ENCODE measurements around the gene CASP14. TPM values are rescaled to one million over a fixed set of nuclear protein-coding genes. Genes with fewer than 3 reads are reported as not detected.

The CASP14 gene
- total and polyA plus RNA-seq, 2 of the 8 experiments (the other 6 are each of a cell fraction or from before 2014, with no cell fraction given): not detected

DNA sequence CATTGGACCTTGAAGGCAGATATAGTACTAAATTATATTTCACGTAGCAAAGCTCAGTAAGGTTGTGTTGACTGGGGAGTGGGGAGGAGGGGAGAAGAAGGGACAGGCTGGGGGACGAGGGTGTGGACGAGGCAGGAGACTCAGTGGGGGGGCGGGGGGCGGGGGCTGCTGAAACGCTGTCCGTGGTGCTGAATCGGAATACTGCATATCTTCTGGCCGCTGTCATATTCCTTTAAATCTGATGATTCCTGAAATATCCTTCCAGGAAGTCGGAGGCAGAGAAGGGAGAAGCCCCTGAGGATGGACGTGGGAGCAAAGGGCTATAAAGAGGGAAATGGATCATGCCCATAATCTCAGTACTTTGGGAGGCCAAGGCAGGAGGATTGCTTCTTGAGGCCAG, 34.7 kb upstream of the CASP14 start:
- no peak for DNase-seq (ENCODE audit: low read depth in 1 of 2, low spot score in 2 of 2)
- peaks cover 0 to 3% (median 0%) of the 10 kb centered on the region in 4 experiments; a peak in 1 of 7 replicates for H3K4me1 ChIP-seq (replicated peaks in 1 of 4; ENCODE audit: control insufficient read depth in 3 of 4, insufficient read depth in 4 of 4, low read length in 3 of 4)
- H2BK15ac ChIP-seq (ENCODE audit: low read length): no peak overlapping the region
- no peaks in the 10 kb centered on the region for H3K36me3 ChIP-seq (ENCODE audit: control insufficient read depth in 2 of 4, insufficient read depth in 4 of 4, low read length in 3 of 4)
- H4K5ac ChIP-seq (ENCODE audit: insufficient read length, low read depth, low read length): no peak overlapping the region
- peaks cover 8% of the 10 kb centered on the region for H3K23me2 ChIP-seq (ENCODE audit: low read depth, low read length)
- H3K18ac ChIP-seq (ENCODE audit: extremely low read depth, low read length): no peak overlapping the region
- no peak overlapping the region for H3K4ac ChIP-seq (replicated peaks; ENCODE audit: insufficient read length, low read depth, low read length)
- no peak overlapping the region for H4K8ac ChIP-seq (ENCODE audit: extremely low read depth, insufficient read depth, low read length)
- peaks cover 0 to 6% of the 10 kb centered on the region in 2 experiments; a peak in 1 of 4 replicates for H3K9me3 ChIP-seq (ENCODE audit: insufficient read depth in 2 of 2, low read depth in 1 of 2, low read length in 1 of 2)
- no peak overlapping the region for H3K56ac ChIP-seq (replicated peaks; ENCODE audit: insufficient read length, low read depth, low read length)
- H2BK5ac ChIP-seq (ENCODE audit: low read depth, low read length): no peak overlapping the region
- H2AK5ac ChIP-seq (ENCODE audit: low read depth, low read length): no peak overlapping the region
- no peak for FAIRE-seq
- H3K4me2 ChIP-seq (ENCODE audit: insufficient read depth in 1 of 2, low read depth in 2 of 2, low read length in 2 of 2): no peak overlapping the region
- no peaks in the 10 kb centered on the region for H3K79me1 ChIP-seq (ENCODE audit: low read depth, low read length)
- WGBS, 2 experiments (ENCODE audit: extremely low coverage in 1 of 2, insufficient coverage in 1 of 2, insufficient read length in 1 of 2, insufficient replicate concordance in 2 of 2, low coverage in 1 of 2, low lambda C conversion rate in 2 of 2, missing lambda C conversion rate in 1 of 2): 47% methylated on average over 3 of the region's 11 CpGs; no CpG with 5 or more reads in 1 of the 2 experiments
- peaks cover 0 to 4% of the 10 kb centered on the region in 2 experiments for H4K20me1 ChIP-seq (replicated peaks in 1 of 2; ENCODE audit: control insufficient read depth in 1 of 2, insufficient read depth in 2 of 2, low read length in 2 of 2)
- ChIA-PET POLR2A (ENCODE audit: partially characterized antibody) (no interaction called here), CTCF (ENCODE audit: partially characterized antibody) (no interaction called here)
- no peak overlapping the region for H2BK120ac ChIP-seq (replicated peaks; ENCODE audit: low read depth, low read length)
- peaks cover 0 to 27% (median 14%) of the 10 kb centered on the region in 4 experiments; a peak in 6 of 7 replicates for H3K27me3 ChIP-seq (replicated peaks in 1 of 4; ENCODE audit: control insufficient read depth in 3 of 4, extremely low read depth in 1 of 4, insufficient read depth in 3 of 4, low read length in 3 of 4)
- H2AFZ ChIP-seq (ENCODE audit: low read length): no peak overlapping the region
- no peak overlapping the region for H4K91ac ChIP-seq (replicated peaks; ENCODE audit: insufficient read length, low read length)
- H3K4me3 ChIP-seq (ENCODE audit: extremely low read depth in 1 of 4, insufficient read depth in 2 of 4, low read depth in 3 of 4, low read length in 4 of 4): no peak overlapping the region
- no peak overlapping the region for H2BK20ac ChIP-seq (ENCODE audit: low read length)
- H2BK12ac ChIP-seq (ENCODE audit: low read depth, low read length): no peak overlapping the region
- H3K23ac ChIP-seq (ENCODE audit: insufficient read length): no peak overlapping the region
- H3K14ac ChIP-seq (ENCODE audit: insufficient read length): no peak overlapping the region
- H3K9ac ChIP-seq (replicated peaks in 1 of 4; ENCODE audit: extremely low read depth in 1 of 4, low read depth in 3 of 4, low read length in 3 of 4): no peak overlapping the region
- no peak overlapping the region for H3K27ac ChIP-seq (ENCODE audit: low read depth, low read length)
- no peaks in the 10 kb centered on the region for H3K79me2 ChIP-seq (ENCODE audit: control insufficient read depth in 1 of 2, insufficient read depth in 2 of 2, low read length in 2 of 2)
- TF ChIP-seq, protein P1, sequence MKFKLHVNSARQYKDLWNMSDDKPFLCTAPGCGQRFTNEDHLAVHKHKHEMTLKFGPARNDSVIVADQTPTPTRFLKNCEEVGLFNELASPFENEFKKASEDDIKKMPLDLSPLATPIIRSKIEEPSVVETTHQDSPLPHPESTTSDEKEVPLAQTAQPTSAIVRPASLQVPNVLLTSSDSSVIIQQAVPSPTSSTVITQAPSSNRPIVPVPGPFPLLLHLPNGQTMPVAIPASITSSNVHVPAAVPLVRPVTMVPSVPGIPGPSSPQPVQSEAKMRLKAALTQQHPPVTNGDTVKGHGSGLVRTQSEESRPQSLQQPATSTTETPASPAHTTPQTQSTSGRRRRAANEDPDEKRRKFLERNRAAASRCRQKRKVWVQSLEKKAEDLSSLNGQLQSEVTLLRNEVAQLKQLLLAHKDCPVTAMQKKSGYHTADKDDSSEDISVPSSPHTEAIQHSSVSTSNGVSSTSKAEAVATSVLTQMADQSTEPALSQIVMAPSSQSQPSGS (IDR thresholded peaks at IDR 0.05; ENCODE audit: low read length): no peak
- TF ChIP-seq SAP30 (IDR thresholded peaks at IDR 0.05; ENCODE audit: insufficient read depth, insufficient replicate concordance, low read length): no peak
- no peak for TF ChIP-seq EP300 (IDR thresholded peaks at IDR 0.05; ENCODE audit: borderline replicate concordance in 1 of 2, low read depth in 2 of 2, low read length in 2 of 2)
- TF ChIP-seq CEBPB (IDR thresholded peaks at IDR 0.05; ENCODE audit: low read depth, low read length): no peak
- TF ChIP-seq SRF (IDR thresholded peaks at IDR 0.05; ENCODE audit: low read depth, low read length): no peak
- no peak for TF ChIP-seq BRCA1 (IDR thresholded peaks at IDR 0.05; ENCODE audit: low read depth, low read length)
- TF ChIP-seq, protein P2, sequence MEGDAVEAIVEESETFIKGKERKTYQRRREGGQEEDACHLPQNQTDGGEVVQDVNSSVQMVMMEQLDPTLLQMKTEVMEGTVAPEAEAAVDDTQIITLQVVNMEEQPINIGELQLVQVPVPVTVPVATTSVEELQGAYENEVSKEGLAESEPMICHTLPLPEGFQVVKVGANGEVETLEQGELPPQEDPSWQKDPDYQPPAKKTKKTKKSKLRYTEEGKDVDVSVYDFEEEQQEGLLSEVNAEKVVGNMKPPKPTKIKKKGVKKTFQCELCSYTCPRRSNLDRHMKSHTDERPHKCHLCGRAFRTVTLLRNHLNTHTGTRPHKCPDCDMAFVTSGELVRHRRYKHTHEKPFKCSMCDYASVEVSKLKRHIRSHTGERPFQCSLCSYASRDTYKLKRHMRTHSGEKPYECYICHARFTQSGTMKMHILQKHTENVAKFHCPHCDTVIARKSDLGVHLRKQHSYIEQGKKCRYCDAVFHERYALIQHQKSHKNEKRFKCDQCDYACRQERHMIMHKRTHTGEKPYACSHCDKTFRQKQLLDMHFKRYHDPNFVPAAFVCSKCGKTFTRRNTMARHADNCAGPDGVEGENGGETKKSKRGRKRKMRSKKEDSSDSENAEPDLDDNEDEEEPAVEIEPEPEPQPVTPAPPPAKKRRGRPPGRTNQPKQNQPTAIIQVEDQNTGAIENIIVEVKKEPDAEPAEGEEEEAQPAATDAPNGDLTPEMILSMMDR (IDR thresholded peaks at IDR 0.05; ENCODE audit: control extremely low read depth in 1 of 3, insufficient read depth in 1 of 3, low read depth in 1 of 3, low read length in 3 of 3): no peak
- TF ChIP-seq MAFK (IDR thresholded peaks at IDR 0.05; ENCODE audit: low read depth, low read length): no peak
- no peak for TF ChIP-seq ASH2L (IDR thresholded peaks at IDR 0.05; ENCODE audit: low read length)
- TF ChIP-seq SUZ12 (IDR thresholded peaks at IDR 0.05; ENCODE audit: low read length): no peak
